ENCODE results near the gene NUDT21. TPM values are rescaled to one million over a fixed set of nuclear protein-coding genes. Genes with fewer than 3 reads are reported as not detected.

Gene NUDT21
- total RNA-seq, 1 donor = 58.6 TPM

GRCh38 chr16:56438038-56438437 is 13.1 kb downstream of the NUDT21 start:
- peaks cover 40% of the 10 kb centered on the region for H3K36me3 ChIP-seq (ENCODE audit: insufficient read depth, low read length)
- H3K4me2 ChIP-seq (ENCODE audit: insufficient read depth, low read length) = no peak overlapping the region
- H3K4me3 ChIP-seq (ENCODE audit: insufficient read depth, low read length) = no peak overlapping the region
- H2AFZ ChIP-seq (ENCODE audit: low read length) = no peak overlapping the region
- no peaks in the 10 kb centered on the region for H3K9me3 ChIP-seq (ENCODE audit: low read depth, low read length)
- no peaks in the 10 kb centered on the region for H3K4me1 ChIP-seq (ENCODE audit: insufficient read depth, low read length)
- H3K79me2 ChIP-seq (ENCODE audit: insufficient read depth, low read length) = peaks cover 3% of the 10 kb centered on the region
- H3K27ac ChIP-seq (ENCODE audit: low read depth, low read length) = no peak overlapping the region
- H3K27me3 ChIP-seq (ENCODE audit: insufficient read depth, low read length) = no peaks in the 10 kb centered on the region
- H4K20me1 ChIP-seq (ENCODE audit: insufficient read depth, low read length) = peaks cover 3% of the 10 kb centered on the region
- no peak for TF ChIP-seq CTCF (IDR thresholded peaks at IDR 0.05; ENCODE audit: extremely low read depth, low read depth, low read length)
- no peak for DNase-seq (ENCODE audit: insufficient read length, low spot score, missing footprints)

GRCh38 chr16:56436258-56436657 is 14.9 kb downstream of the NUDT21 start:
- peaks cover 53% of the 10 kb centered on the region for H3K36me3 ChIP-seq (ENCODE audit: insufficient read depth, low read length)

GRCh38 chr16:56428091-56428490 is 23.0 kb downstream of the NUDT21 start:
- H3K27me3 ChIP-seq (ENCODE audit: insufficient read depth, low read length) = no peaks in the 10 kb centered on the region
- H3K4me1 ChIP-seq (ENCODE audit: insufficient read depth, low read length) = peaks cover 9% of the 10 kb centered on the region
- no peak for DNase-seq (ENCODE audit: insufficient read length, low spot score, missing footprints)
- H2AFZ ChIP-seq (ENCODE audit: low read length) = no peak overlapping the region
- no peak overlapping the region for H3K4me2 ChIP-seq (ENCODE audit: insufficient read depth, low read length)
- TF ChIP-seq CTCF (IDR thresholded peaks at IDR 0.05; ENCODE audit: extremely low read depth, low read depth, low read length) = no peak
- peaks cover 20% of the 10 kb centered on the region for H3K79me2 ChIP-seq (ENCODE audit: insufficient read depth, low read length)
- peaks cover 13% of the 10 kb centered on the region for H4K20me1 ChIP-seq (ENCODE audit: insufficient read depth, low read length)
- no peaks in the 10 kb centered on the region for H3K9me3 ChIP-seq (ENCODE audit: low read depth, low read length)
- peaks cover 19% of the 10 kb centered on the region for H3K36me3 ChIP-seq (ENCODE audit: insufficient read depth, low read length)
- no peak overlapping the region for H3K4me3 ChIP-seq (ENCODE audit: insufficient read depth, low read length)
- H3K27ac ChIP-seq (ENCODE audit: low read depth, low read length) = no peak overlapping the region

More at GRCh38 chr16:56436258-56436657, 14.9 kb downstream of the NUDT21 start:
- Histone ChIP-seq H3K4me2 (ENCODE audit: insufficient read depth, low read length) (no peak overlapping the region), H3K27ac (ENCODE audit: low read depth, low read length) (no peak overlapping the region), H3K27me3 (ENCODE audit: insufficient read depth, low read length) (no peaks in the 10 kb centered on the region), H3K79me2 (ENCODE audit: insufficient read depth, low read length) (no peaks in the 10 kb centered on the region), H3K9me3 (ENCODE audit: low read depth, low read length) (no peaks in the 10 kb centered on the region), H3K4me1 (ENCODE audit: insufficient read depth, low read length) (no peaks in the 10 kb centered on the region), H2AFZ (ENCODE audit: low read length) (no peak overlapping the region), H3K4me3 (ENCODE audit: insufficient read depth, low read length) (no peak overlapping the region), H4K20me1 (ENCODE audit: insufficient read depth, low read length) (peaks cover 4% of the 10 kb centered on the region)
- DNase-seq (ENCODE audit: insufficient read length, low spot score, missing footprints) = no peak
- no peak for TF ChIP-seq CTCF (IDR thresholded peaks at IDR 0.05; ENCODE audit: extremely low read depth, low read depth, low read length)

- Histone ChIP-seq H3K27me3 (ENCODE audit: insufficient read depth, low read length) (no peaks in the 10 kb centered on the region), H3K79me2 (ENCODE audit: insufficient read depth, low read length) (peaks cover 35% of the 10 kb centered on the region), H3K4me3 (ENCODE audit: insufficient read depth, low read length) (no peak overlapping the region), H4K20me1 (ENCODE audit: insufficient read depth, low read length) (peaks cover 27% of the 10 kb centered on the region), H3K27ac (ENCODE audit: low read depth, low read length) (no peak overlapping the region), H3K4me2 (ENCODE audit: insufficient read depth, low read length) (no peak overlapping the region), H3K4me1 (ENCODE audit: insufficient read depth, low read length) (peaks cover 16% of the 10 kb centered on the region), H2AFZ (ENCODE audit: low read length) (no peak overlapping the region), H3K36me3 (ENCODE audit: insufficient read depth, low read length) (peaks cover 5% of the 10 kb centered on the region), H3K9me3 (ENCODE audit: low read depth, low read length) (no peaks in the 10 kb centered on the region)
- DNase-seq (ENCODE audit: insufficient read length, low spot score, missing footprints) = no peak
- TF ChIP-seq CTCF (IDR thresholded peaks at IDR 0.05; ENCODE audit: extremely low read depth, low read depth, low read length) = no peak
These were observed 24.5 kb downstream of the NUDT21 start for GRCh38 chr16:56426585-56426984.
